HEK293 (cell line): ENCODE results near the gene NRIP3.

ENCODE experiments used
- CTCF ChIA-PET: fragments of 350-600 bp; formaldehyde crosslinking; extraction: SDS; loops from one replicate; lab custom pipeline; 2021; ENCODE audit warnings: antibody characterized with exemption; lab: Yijun Ruan, JAX
- POLR2A ChIA-PET: fragments of 300-600 bp; formaldehyde crosslinking; extraction: SDS; loops from one replicate; lab custom pipeline; 2020; ENCODE audit warnings: antibody characterized with exemption, inconsistent platforms; lab: Yijun Ruan, JAX
- H3K27ac ChIP-seq: fragments of 200-500 bp; sonication (Bioruptor generic); 2 replicates; pipeline ENCODE4 v1.5.1; 2014; ENCODE audit warnings: low read depth, low read length, control low read depth, inconsistent platforms; ENCODE audit errors: extremely low read depth
- H3K36me3 ChIP-seq, 2 experiments: fragments of 200-500 bp in 1 of 2; sonication (Bioruptor generic) in 1 of 2; 1 replicate in 1 of 2; 2 replicates in 1 of 2; pipeline ENCODE4 v1.5.1; 2014 to 2017; ENCODE audit warnings: inconsistent platforms in 2 of 2, low read length in 2 of 2; ENCODE audit not compliant: control insufficient read depth in 2 of 2, insufficient read depth in 1 of 2
- H3K4me1 ChIP-seq: fragments of 200-500 bp; sonication (Bioruptor generic); 2 replicates; pipeline ENCODE4 v1.5.1; 2014; ENCODE audit warnings: mild to moderate bottlenecking, low read length, inconsistent platforms; ENCODE audit not compliant: control insufficient read depth, insufficient read depth
- H3K4me3 ChIP-seq: 2 replicates; pipeline ENCODE4 v1.5.1; 2011; ENCODE audit warnings: low read depth, mild to moderate bottlenecking, control low read depth, low read length, moderate library complexity
- H3K9me3 ChIP-seq: fragments of 200-500 bp; sonication (Bioruptor generic); 2 replicates; pipeline ENCODE4 v1.5.1; 2014; ENCODE audit warnings: low read depth, low read length, inconsistent platforms; ENCODE audit not compliant: control insufficient read depth, insufficient read depth
- SCRT1 ChIP-seq: fragments of 450-650 bp; formaldehyde crosslinking; IDR thresholded peaks from 2 replicates; pipeline ENCODE4 v1.5.1; 2016; ENCODE audit warnings: missing biosample characterization, missing genetic modification characterization, borderline replicate concordance
- ZBTB10 ChIP-seq: fragments of 450-650 bp; formaldehyde crosslinking; IDR thresholded peaks from 2 replicates; pipeline ENCODE4 v1.5.1; 2016; ENCODE audit warnings: missing biosample characterization, missing genetic modification characterization
- ZNF132 ChIP-seq: fragments of 450-650 bp; formaldehyde crosslinking; IDR thresholded peaks from 2 replicates; pipeline ENCODE4 v1.5.1; 2017; ENCODE audit warnings: missing biosample characterization, missing genetic modification characterization, borderline replicate concordance
- ZNF157 ChIP-seq: fragments of 450-650 bp; formaldehyde crosslinking; IDR thresholded peaks from 2 replicates; pipeline ENCODE4 v1.5.1; 2016; ENCODE audit warnings: missing biosample characterization, missing genetic modification characterization
- ZNF2 ChIP-seq: fragments of 450-650 bp; formaldehyde crosslinking; IDR thresholded peaks from 2 replicates; pipeline ENCODE4 v1.5.1; 2016; ENCODE audit warnings: missing biosample characterization, missing genetic modification characterization
- ZNF302 ChIP-seq: fragments of 450-650 bp; formaldehyde crosslinking; IDR thresholded peaks from 2 replicates; pipeline ENCODE4 v1.5.1; 2016; ENCODE audit warnings: missing biosample characterization, missing genetic modification characterization, low read depth
- ZNF341 ChIP-seq: fragments of 450-650 bp; formaldehyde crosslinking; IDR thresholded peaks from 2 replicates; pipeline ENCODE4; 2016; ENCODE audit warnings: low read depth, missing biosample characterization, missing genetic modification characterization
- ZNF350 ChIP-seq: fragments of 450-650 bp; formaldehyde crosslinking; IDR thresholded peaks from 2 replicates; pipeline ENCODE4 v1.5.0; 2017; ENCODE audit warnings: missing biosample characterization, mild to moderate bottlenecking, missing genetic modification characterization
- ZNF658 ChIP-seq: fragments of 450-650 bp; formaldehyde crosslinking; IDR thresholded peaks from 2 replicates; pipeline ENCODE4; 2016; ENCODE audit warnings: missing biosample characterization, missing genetic modification characterization
- ZNF677 ChIP-seq: fragments of 450-650 bp; IDR thresholded peaks from 2 replicates; pipeline ENCODE4 v1.5.0; 2018; ENCODE audit warnings: missing biosample characterization, mild to moderate bottlenecking, missing genetic modification characterization, moderate library complexity
- ZNF701 ChIP-seq: fragments of 450-650 bp; formaldehyde crosslinking; IDR thresholded peaks from 2 replicates; pipeline ENCODE4 v1.5.1; 2016; ENCODE audit warnings: missing biosample characterization, missing genetic modification characterization
- TF ChIP-seq, protein P1 (sequence below): fragments of 450-650 bp; formaldehyde crosslinking; IDR thresholded peaks from 2 replicates; pipeline ENCODE4 v1.5.1; 2016; ENCODE audit warnings: missing biosample characterization, missing genetic modification characterization
- TF ChIP-seq, protein P2 (sequence below): fragments of 450-650 bp; formaldehyde crosslinking; conservative IDR thresholded peaks from 2 replicates; pipeline ENCODE4 v1.5.1; 2016; ENCODE audit warnings: low read depth, missing biosample characterization, missing genetic modification characterization

Gene NRIP3

GRCh38 chr11:9019861-9020260, 16.1 kb upstream of the NRIP3 start:
- ChIA-PET CTCF (interaction anchor here (0.7 to 1.0 kb wide), 2 partner anchors 118 to 120 kb away, joined by 3 read pairs; no protein-coding TSS in a partner anchor), POLR2A (no interaction called here)
- no peak for TF ChIP-seq SCRT1 (tag by site-specific recombination)
- no peak overlapping the region for H3K27ac ChIP-seq
- no peaks in the 10 kb centered on the region for H3K4me1 ChIP-seq
- no peaks in the 10 kb centered on the region for H3K36me3 ChIP-seq
- no peak overlapping the region for H3K4me3 ChIP-seq
- no peaks in the 10 kb centered on the region for H3K9me3 ChIP-seq

DNA sequence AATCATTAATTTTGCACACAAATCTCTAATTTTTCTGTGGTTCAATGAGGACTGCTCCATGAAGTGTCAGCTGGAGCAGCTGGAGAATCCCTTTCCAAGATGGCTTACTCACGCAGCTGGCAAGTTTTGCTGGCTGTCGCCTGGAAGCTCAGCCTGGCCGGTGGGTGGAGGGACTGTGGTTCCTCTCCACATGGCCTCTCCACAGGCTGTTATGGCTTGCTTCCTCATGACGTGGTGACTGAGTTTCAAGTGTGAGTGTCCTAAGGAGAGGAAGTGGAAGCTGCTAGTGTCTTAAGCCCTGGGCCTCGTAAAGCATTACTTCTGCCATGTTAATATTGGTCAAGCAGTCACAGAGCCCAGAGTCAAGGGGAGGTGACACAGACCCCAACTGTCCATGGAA, 14.0 kb upstream of the NRIP3 start:
- no peaks in the 10 kb centered on the region for H3K9me3 ChIP-seq
- ChIA-PET POLR2A (no interaction called here), CTCF (interaction anchor here (1.4 to 6.2 kb wide), 5 partner anchors 11 to 121 kb away, joined by 4 to 78 read pairs (median 18); no protein-coding TSS in a partner anchor)
- no peaks in the 10 kb centered on the region for H3K4me1 ChIP-seq
- no peak overlapping the region for H3K4me3 ChIP-seq
- H3K27ac ChIP-seq, result no peak overlapping the region
- H3K36me3 ChIP-seq, result no peaks in the 10 kb centered on the region
- no peak for TF ChIP-seq ZBTB10
- no peak for TF ChIP-seq ZNF132
- TF ChIP-seq ZNF677 (tag by site-specific recombination), result no peak
- TF ChIP-seq, protein P1, sequence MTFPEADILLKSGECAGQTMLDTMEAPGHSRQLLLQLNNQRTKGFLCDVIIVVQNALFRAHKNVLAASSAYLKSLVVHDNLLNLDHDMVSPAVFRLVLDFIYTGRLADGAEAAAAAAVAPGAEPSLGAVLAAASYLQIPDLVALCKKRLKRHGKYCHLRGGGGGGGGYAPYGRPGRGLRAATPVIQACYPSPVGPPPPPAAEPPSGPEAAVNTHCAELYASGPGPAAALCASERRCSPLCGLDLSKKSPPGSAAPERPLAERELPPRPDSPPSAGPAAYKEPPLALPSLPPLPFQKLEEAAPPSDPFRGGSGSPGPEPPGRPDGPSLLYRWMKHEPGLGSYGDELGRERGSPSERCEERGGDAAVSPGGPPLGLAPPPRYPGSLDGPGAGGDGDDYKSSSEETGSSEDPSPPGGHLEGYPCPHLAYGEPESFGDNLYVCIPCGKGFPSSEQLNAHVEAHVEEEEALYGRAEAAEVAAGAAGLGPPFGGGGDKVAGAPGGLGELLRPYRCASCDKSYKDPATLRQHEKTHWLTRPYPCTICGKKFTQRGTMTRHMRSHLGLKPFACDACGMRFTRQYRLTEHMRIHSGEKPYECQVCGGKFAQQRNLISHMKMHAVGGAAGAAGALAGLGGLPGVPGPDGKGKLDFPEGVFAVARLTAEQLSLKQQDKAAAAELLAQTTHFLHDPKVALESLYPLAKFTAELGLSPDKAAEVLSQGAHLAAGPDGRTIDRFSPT (tag by site-specific recombination), result no peak
- TF ChIP-seq, protein P2, sequence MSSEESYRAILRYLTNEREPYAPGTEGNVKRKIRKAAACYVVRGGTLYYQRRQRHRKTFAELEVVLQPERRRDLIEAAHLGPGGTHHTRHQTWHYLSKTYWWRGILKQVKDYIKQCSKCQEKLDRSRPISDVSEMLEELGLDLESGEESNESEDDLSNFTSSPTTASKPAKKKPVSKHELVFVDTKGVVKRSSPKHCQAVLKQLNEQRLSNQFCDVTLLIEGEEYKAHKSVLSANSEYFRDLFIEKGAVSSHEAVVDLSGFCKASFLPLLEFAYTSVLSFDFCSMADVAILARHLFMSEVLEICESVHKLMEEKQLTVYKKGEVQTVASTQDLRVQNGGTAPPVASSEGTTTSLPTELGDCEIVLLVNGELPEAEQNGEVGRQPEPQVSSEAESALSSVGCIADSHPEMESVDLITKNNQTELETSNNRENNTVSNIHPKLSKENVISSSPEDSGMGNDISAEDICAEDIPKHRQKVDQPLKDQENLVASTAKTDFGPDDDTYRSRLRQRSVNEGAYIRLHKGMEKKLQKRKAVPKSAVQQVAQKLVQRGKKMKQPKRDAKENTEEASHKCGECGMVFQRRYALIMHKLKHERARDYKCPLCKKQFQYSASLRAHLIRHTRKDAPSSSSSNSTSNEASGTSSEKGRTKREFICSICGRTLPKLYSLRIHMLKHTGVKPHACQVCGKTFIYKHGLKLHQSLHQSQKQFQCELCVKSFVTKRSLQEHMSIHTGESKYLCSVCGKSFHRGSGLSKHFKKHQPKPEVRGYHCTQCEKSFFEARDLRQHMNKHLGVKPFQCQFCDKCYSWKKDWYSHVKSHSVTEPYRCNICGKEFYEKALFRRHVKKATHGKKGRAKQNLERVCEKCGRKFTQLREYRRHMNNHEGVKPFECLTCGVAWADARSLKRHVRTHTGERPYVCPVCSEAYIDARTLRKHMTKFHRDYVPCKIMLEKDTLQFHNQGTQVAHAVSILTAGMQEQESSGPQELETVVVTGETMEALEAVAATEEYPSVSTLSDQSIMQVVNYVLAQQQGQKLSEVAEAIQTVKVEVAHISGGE (tag by site-specific recombination), result no peak
- TF ChIP-seq ZNF658 (tag by site-specific recombination), result no peak
- no peak for TF ChIP-seq ZNF341
- TF ChIP-seq ZNF302 (tag by site-specific recombination), result no peak
- TF ChIP-seq ZNF157, result no peak
- TF ChIP-seq ZNF701 (tag by site-specific recombination), result no peak
- no peak for TF ChIP-seq ZNF2
- TF ChIP-seq ZNF350 (tag by site-specific recombination), result no peak
